HEK293T (cell line): ENCODE results near the gene BAK1.

ENCODE experiments used
- CTCF ChIA-PET: fragments of 350-600 bp; formaldehyde crosslinking; extraction: SDS; loops from one replicate; lab custom pipeline; 2021; ENCODE audit warnings: antibody characterized with exemption, inconsistent platforms; lab: Yijun Ruan, JAX
- POLR2A ChIA-PET: fragments of 350-600 bp; formaldehyde crosslinking; extraction: SDS; loops from one replicate; lab custom pipeline; 2020; ENCODE audit warnings: antibody characterized with exemption, inconsistent platforms; lab: Yijun Ruan, JAX
- DNase-seq: peaks from one replicate; pipeline ENCODE4 v3.0.0; 2012; ENCODE audit warnings: mixed read lengths; ENCODE audit errors: extremely low spot score
- ARNT ChIP-seq: fragments of 450-650 bp; IDR thresholded peaks from 2 replicates; pipeline ENCODE4 v1.6.1; 2017; ENCODE audit warnings: mild to moderate bottlenecking
- BHLHE40 ChIP-seq: fragments of 450-650 bp; IDR thresholded peaks from 2 replicates; pipeline ENCODE4 v1.6.1; 2016; ENCODE audit warnings: mild to moderate bottlenecking, moderate library complexity, borderline replicate concordance
- CTBP1 ChIP-seq: fragments of 450-650 bp; IDR thresholded peaks from 2 replicates; pipeline ENCODE4 v1.6.1; 2016; ENCODE audit warnings: borderline replicate concordance
- ELF4 ChIP-seq: fragments of 450-650 bp; IDR thresholded peaks from 2 replicates; pipeline ENCODE4 v1.6.1; 2017; ENCODE audit warnings: antibody characterized with exemption
- FOXA1 ChIP-seq: fragments of 450-650 bp; IDR thresholded peaks from 2 replicates; pipeline ENCODE4 v1.6.1; 2016; ENCODE audit warnings: mild to moderate bottlenecking
- FOXK2 ChIP-seq: fragments of 450-650 bp; IDR thresholded peaks from 2 replicates; pipeline ENCODE4 v1.6.1; 2016; ENCODE audit warnings: mild to moderate bottlenecking
- FOXM1 ChIP-seq: fragments of 450-650 bp; IDR thresholded peaks from 2 replicates; pipeline ENCODE4 v1.6.1; 2017; ENCODE audit warnings: mild to moderate bottlenecking, borderline replicate concordance
- HDGF ChIP-seq: fragments of 450-650 bp; IDR thresholded peaks from 2 replicates; pipeline ENCODE4 v1.6.1; 2017; ENCODE audit warnings: antibody characterized with exemption, borderline replicate concordance
- L3MBTL2 ChIP-seq: fragments of 450-650 bp; conservative IDR thresholded peaks from 2 replicates; pipeline ENCODE4 v1.6.1; 2016; ENCODE audit warnings: mild to moderate bottlenecking
- LEF1 ChIP-seq: fragments of 450-650 bp; IDR thresholded peaks from 2 replicates; pipeline ENCODE4 v1.6.1; 2017; ENCODE audit warnings: mild to moderate bottlenecking, borderline replicate concordance
- NFRKB ChIP-seq: fragments of 450-650 bp; IDR thresholded peaks from 2 replicates; pipeline ENCODE4 v1.6.1; 2016; ENCODE audit warnings: mild to moderate bottlenecking, moderate library complexity
- SP1 ChIP-seq: fragments of 450-650 bp; IDR thresholded peaks from 2 replicates; pipeline ENCODE4 v1.6.1; 2017
- SUZ12 ChIP-seq: fragments of 450-650 bp; IDR thresholded peaks from 2 replicates; pipeline ENCODE4 v1.6.1; 2016; ENCODE audit warnings: mild to moderate bottlenecking
- TARDBP ChIP-seq: fragments of 450-650 bp; IDR thresholded peaks from 2 replicates; pipeline ENCODE4 v1.6.1; 2016
- ZNF384 ChIP-seq: fragments of 450-650 bp; IDR thresholded peaks from 2 replicates; pipeline ENCODE4 v1.6.1; 2016
- TF ChIP-seq, protein P1 (sequence below): fragments of 450-650 bp; IDR thresholded peaks from 2 replicates; pipeline ENCODE4 v1.6.1; 2016

BAK1 gene

DNA sequence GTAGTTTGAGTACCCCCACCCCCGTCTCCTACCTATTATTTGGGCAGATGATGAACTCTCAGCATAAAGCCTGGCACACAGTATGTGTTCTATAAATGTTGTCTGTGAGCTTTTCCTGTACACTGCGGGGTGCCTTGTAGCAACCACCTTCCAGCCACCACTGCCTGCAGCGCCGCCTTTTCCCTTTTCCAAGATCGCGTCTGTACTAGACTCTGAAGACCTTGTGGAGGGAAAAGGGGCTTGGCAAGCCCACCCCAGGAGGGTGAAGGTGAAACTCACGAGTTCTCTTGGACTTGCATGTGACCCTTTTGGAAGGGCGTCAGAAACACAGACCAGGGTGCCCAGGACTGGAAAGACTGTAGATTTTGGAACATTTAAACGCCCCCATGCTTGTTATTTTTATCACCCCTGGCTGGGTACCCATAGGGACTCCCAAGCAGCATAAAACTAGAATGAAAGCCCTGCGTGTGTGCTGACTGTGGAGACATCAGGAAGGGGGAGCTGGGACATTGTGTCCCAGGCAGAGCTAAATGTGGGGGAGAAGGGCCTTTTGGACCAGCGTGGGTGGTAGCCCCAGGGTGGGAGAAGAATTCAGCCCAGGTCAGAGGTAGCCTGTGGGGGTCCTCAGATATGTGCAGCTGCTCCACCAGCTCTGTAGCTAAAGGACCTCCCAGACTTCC lies 8.3 kb downstream of the BAK1 start:
- ChIA-PET POLR2A (interaction anchor here (0.9 kb wide), 1 partner anchor 117 kb away, joined by 3 read pairs; the partner anchor contains the start of gene ZBTB9), CTCF (interaction anchor here (0.6 kb wide), 1 partner anchor 227 kb away, joined by 3 read pairs; no protein-coding TSS in a partner anchor)
- no peak for TF ChIP-seq SP1
- no peak for TF ChIP-seq LEF1
- TF ChIP-seq CTBP1 = no peak
- TF ChIP-seq, protein P1, sequence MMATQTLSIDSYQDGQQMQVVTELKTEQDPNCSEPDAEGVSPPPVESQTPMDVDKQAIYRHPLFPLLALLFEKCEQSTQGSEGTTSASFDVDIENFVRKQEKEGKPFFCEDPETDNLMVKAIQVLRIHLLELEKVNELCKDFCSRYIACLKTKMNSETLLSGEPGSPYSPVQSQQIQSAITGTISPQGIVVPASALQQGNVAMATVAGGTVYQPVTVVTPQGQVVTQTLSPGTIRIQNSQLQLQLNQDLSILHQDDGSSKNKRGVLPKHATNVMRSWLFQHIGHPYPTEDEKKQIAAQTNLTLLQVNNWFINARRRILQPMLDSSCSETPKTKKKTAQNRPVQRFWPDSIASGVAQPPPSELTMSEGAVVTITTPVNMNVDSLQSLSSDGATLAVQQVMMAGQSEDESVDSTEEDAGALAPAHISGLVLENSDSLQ = no peak
- no peak for TF ChIP-seq FOXK2
- no peak for DNase-seq

- ChIA-PET CTCF (no interaction called here), POLR2A (interaction anchor here (0.7 to 1.5 kb wide), 10 partner anchors 9 to 187 kb away, joined by 3 to 8 read pairs (median 4); partner anchors contain the start of genes BAK1 and ZBTB9)
- TF ChIP-seq TARDBP (no peak), L3MBTL2 (peak; percentile 77)
- peak; percentile 86 for DNase-seq
These were observed 9.1 kb downstream of the BAK1 start for GRCh38 chr6:33570806-33571636.

DNA sequence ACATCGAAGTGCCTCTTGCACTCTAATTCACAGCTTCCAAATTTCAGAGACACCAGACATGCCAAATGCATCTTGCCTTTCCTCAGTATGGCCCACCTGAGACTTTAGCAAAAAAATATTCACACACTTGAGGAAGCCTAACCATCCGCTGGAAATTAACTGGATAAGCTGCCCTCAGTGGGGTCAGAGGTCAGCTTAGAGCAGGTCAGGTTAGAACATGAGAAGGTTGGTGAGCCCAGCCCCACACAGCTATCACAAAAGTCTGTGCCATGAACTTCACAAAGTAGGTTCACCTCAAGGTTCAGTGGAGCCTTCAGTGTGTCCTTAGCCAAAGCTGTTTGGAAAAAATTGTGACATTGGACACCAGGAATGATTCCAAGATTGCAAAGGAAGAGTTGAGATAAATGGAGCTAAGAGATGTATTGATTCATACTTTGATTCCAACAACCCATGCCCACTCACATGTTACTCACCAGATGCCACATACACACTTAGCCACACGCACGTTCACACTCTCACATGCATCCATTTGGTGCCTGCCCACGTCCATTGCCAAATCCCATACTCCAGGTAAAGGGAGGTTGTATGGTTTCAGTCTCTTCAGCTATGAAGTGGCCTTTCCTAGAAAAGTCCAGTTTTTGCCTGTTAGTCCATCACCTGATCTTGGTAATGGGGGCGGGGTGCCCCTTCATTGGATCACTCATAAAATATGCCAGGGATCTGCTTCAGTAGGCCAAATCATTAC lies 11.1 kb downstream of the BAK1 start:
- POLR2A ChIA-PET = no interaction called here
- CTCF ChIA-PET = interaction anchor here (0.7 kb wide), 1 partner anchor 101 kb away, joined by 11 read pairs; no protein-coding TSS in a partner anchor
- no peak for TF ChIP-seq SP1
- TF ChIP-seq FOXK2 = no peak
- no peak for TF ChIP-seq LEF1
- TF ChIP-seq HDGF = no peak
- TF ChIP-seq TARDBP = no peak
- no peak for TF ChIP-seq NFRKB
- TF ChIP-seq ELF4 = no peak
- TF ChIP-seq SUZ12 = no peak
- TF ChIP-seq CTBP1 = no peak
- no peak for TF ChIP-seq ARNT
- no peak for TF ChIP-seq L3MBTL2
- no peak for DNase-seq

- POLR2A ChIA-PET = no interaction called here
- CTCF ChIA-PET = no interaction called here
- no peak for TF ChIP-seq CTBP1
- TF ChIP-seq HDGF = no peak
- no peak for TF ChIP-seq ARNT
- TF ChIP-seq FOXM1 = no peak
- DNase-seq = no peak
These were observed 12.2 kb downstream of the BAK1 start for GRCh38 chr6:33567836-33568235.

- ChIA-PET CTCF (no interaction called here), POLR2A (no interaction called here)
- no peak for TF ChIP-seq NFRKB
- no peak for TF ChIP-seq TARDBP
- TF ChIP-seq BHLHE40 = no peak
- no peak for TF ChIP-seq ZNF384
- no peak for TF ChIP-seq FOXK2
- TF ChIP-seq, protein P1 = no peak
- TF ChIP-seq L3MBTL2 = no peak
- no peak for TF ChIP-seq SP1
- TF ChIP-seq FOXA1 = no peak
- no peak for DNase-seq
These were observed 13.6 kb downstream of the BAK1 start for GRCh38 chr6:33566182-33567084.

DNA sequence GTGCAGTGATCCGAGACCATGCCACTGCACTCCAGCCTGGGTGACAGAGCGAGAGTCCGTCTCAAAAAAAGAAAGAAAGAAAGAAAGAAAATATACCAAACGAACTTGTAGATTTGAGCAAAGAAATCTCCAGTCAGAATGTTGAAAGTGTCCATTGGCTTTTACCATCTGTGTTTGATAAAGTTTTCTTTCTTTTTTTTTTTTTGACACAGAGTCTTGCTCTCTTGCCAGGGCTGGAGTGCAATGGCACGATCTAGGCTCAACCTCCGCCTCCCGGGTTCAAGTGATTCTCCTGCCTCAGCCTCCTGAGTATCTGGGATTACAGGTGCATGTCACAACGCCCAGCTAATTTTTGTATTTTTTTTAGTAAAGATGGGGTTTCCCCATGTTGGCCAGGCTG lies 21.3 kb downstream of the BAK1 start:
- ChIA-PET POLR2A (no interaction called here), CTCF (no interaction called here)
- TF ChIP-seq CTBP1 (no peak), NFRKB (no peak), FOXM1 (no peak), ARNT (no peak), LEF1 (no peak), L3MBTL2 (no peak)
- TF ChIP-seq, protein P1 = no peak
- no peak for DNase-seq
